Esophagus muscularis mucosa (tissue), 4 donors: ENCODE data around the gene MAVS. TPM values are rescaled to one million over a fixed set of nuclear protein-coding genes. Genes with fewer than 3 reads are reported as not detected.
"Not testable (repeated sequence)": the region's sequence is repeated elsewhere in the genome, so short reads cannot be mapped to it uniquely, and the experiment has no call there.

Source experiments
- DNase-seq: peaks from one replicate; pipeline ENCODE4 v3.0.0-alpha.2; 2017; ENCODE audit errors: extremely low spot score
- H3K27ac ChIP-seq, 4 donors: fragments of 200-600 bp; sonication (generic); replicated peaks in 1 of 4; 1 replicate in 3 of 4; 2 replicates in 1 of 4; pipeline ENCODE4 v1.5.1; 2016 to 2019; ENCODE audit warnings: mild to moderate bottlenecking in 1 of 4
- H3K27me3 ChIP-seq, 4 donors: fragments of 200-600 bp; sonication (generic); one replicate each; pipeline versions ENCODE4 v1.5.1 to v1.6.0; 2016 to 2019
- H3K36me3 ChIP-seq, 4 donors: fragments of 200-600 bp; sonication (generic); one replicate each; pipeline ENCODE4 v1.5.1; 2016 to 2019
- H3K4me1 ChIP-seq, 4 donors: fragments of 200-600 bp; sonication (generic); one replicate each; pipeline ENCODE4 v1.5.1; 2016 to 2019
- H3K4me3 ChIP-seq, 4 donors: fragments of 200-600 bp; sonication (generic); 1 replicate in 2 of 4; 2 replicates in 2 of 4; pipeline ENCODE4 v1.5.1; 2016 to 2019; ENCODE audit warnings: mild to moderate bottlenecking in 4 of 4, moderate library complexity in 1 of 4
- H3K9me3 ChIP-seq, 4 donors: fragments of 200-600 bp; sonication (generic); 1 replicate in 3 of 4; 2 replicates in 1 of 4; pipeline ENCODE4 v1.5.1; 2016 to 2019
- CTCF ChIP-seq, 3 experiments: fragments of 200-600 bp in 2 of 3; fragments of 450-650 bp in 1 of 3; sonication (generic) in 2 of 3; IDR thresholded peaks; one replicate each; pipeline ENCODE4 v1.5.1; 2017 to 2019; ENCODE audit warnings: antibody characterized with exemption in 3 of 3, mild to moderate bottlenecking in 2 of 3, moderate library complexity in 1 of 3
- EP300 ChIP-seq: sonication (generic); formaldehyde crosslinking; IDR thresholded peaks from one replicate; pipeline ENCODE4 v1.6.1; 2017; ENCODE audit warnings: antibody characterized with exemption
- POLR2A ChIP-seq: fragments of 450-650 bp; IDR thresholded peaks from one replicate; pipeline ENCODE4 v1.6.1; 2017; ENCODE audit warnings: antibody characterized with exemption, moderate library complexity, mild to moderate bottlenecking, low read depth
- POLR2AphosphoS5 ChIP-seq, 2 donors: sonication (generic); formaldehyde crosslinking; IDR thresholded peaks; one replicate each; pipeline ENCODE4 v1.6.1; 2017; ENCODE audit warnings: antibody characterized with exemption in 2 of 2
- WGBS: methylation state at CpG from one replicate; pipeline ENCODE4 v1.1.5; 2018; 5-methylcytosine and 5-hydroxymethylcytosine counted together
- intact Hi-C: fragments of 100-400 bp; cut with DNase I; formaldehyde crosslinking; loops from one replicate; pipeline ENCODE4 v1.15.1; 2023
- total RNA-seq, 4 donors: library from RNA; depleted of rRNA; stranded (reverse); fragments of >200 nt; gene quantifications; one replicate each; pipeline versions ENCODE4 v1.1.0 to v1.2.1, GENCODE V29; 2016

The MAVS gene
- total RNA-seq, 4 donors from 2014 or later: 34.6 to 56.1 (median 42.8) TPM

GRCh38 chr20:3902446-3902845, 55.8 kb downstream of the MAVS start:
- H3K4me1 ChIP-seq: peaks cover 37 to 83% (median 78%) of the 10 kb centered on the region in 4 donors
- 90% methylated on average over 5 of the region's 5 CpGs for WGBS
- intact Hi-C loops: loop anchor here (1.0 kb wide), 1 partner anchor 14 kb away; no protein-coding TSS in a partner anchor
- peak overlapping the region; percentile 15 to 47 (median 24) for H3K27ac ChIP-seq
- no peaks in the 10 kb centered on the region for H3K9me3 ChIP-seq
- no peak overlapping the region for H3K4me3 ChIP-seq
- no peaks in the 10 kb centered on the region for H3K27me3 ChIP-seq
- no peaks in the 10 kb centered on the region for H3K36me3 ChIP-seq
- TF ChIP-seq CTCF (IDR thresholded peaks at IDR 0.05) (no peak), EP300 (no peak), POLR2A (no peak), POLR2AphosphoS5 (IDR thresholded peaks at IDR 0.05) (no peak)
- no peak for DNase-seq

GRCh38 chr20:3904224-3904623, 57.6 kb downstream of the MAVS start:
- Histone ChIP-seq H3K4me3 (no peak overlapping the region), H3K27me3 (no peaks in the 10 kb centered on the region), H3K36me3 (peaks cover 4 to 16% (median 15%) of the 10 kb centered on the region in 4 donors), H3K9me3 (no peaks in the 10 kb centered on the region), H3K27ac (no peak overlapping the region), H3K4me1 (peaks cover 41 to 82% (median 64%) of the 10 kb centered on the region in 4 donors)
- WGBS: 66% methylated on average over 2 of the region's 2 CpGs
- no peak for TF ChIP-seq POLR2A
- TF ChIP-seq EP300: no peak
- TF ChIP-seq POLR2AphosphoS5 (IDR thresholded peaks at IDR 0.05): no peak
- TF ChIP-seq CTCF (IDR thresholded peaks at IDR 0.05): no peak
- intact Hi-C loops: no loop called here
- no peak for DNase-seq

GRCh38 chr20:3904857-3905256, 58.2 kb downstream of the MAVS start:
- intact Hi-C loops: no loop called here
- WGBS: 80% methylated on average over 5 of the region's 5 CpGs
- H3K9me3 ChIP-seq: no peaks in the 10 kb centered on the region
- peaks cover 9 to 23% (median 22%) of the 10 kb centered on the region in 4 donors for H3K36me3 ChIP-seq
- TF ChIP-seq POLR2A: no peak
- TF ChIP-seq CTCF (IDR thresholded peaks at IDR 0.05): no peak
- TF ChIP-seq EP300: no peak
- no peak for TF ChIP-seq POLR2AphosphoS5 (IDR thresholded peaks at IDR 0.05)
- no peak overlapping the region for H3K4me3 ChIP-seq
- H3K27me3 ChIP-seq: no peaks in the 10 kb centered on the region
- peaks cover 41 to 79% (median 57%) of the 10 kb centered on the region in 4 donors for H3K4me1 ChIP-seq
- no peak overlapping the region for H3K27ac ChIP-seq
- DNase-seq: no peak

- DNase-seq, H3K27ac ChIP-seq, H3K9me3 ChIP-seq, H3K4me3 ChIP-seq, H3K27me3 ChIP-seq, intact Hi-C loops: not testable (repeated sequence)
- Histone ChIP-seq H3K4me1 (peaks cover 26 to 58% (median 36%) of the 10 kb centered on the region in 4 donors), H3K36me3 (peaks cover 18 to 44% (median 40%) of the 10 kb centered on the region in 4 donors)
- 91% methylated on average over 17 of the region's 17 CpGs for WGBS
Measured at GRCh38 chr20:3906744-3907721, 60.4 kb downstream of the MAVS start.

- Histone ChIP-seq H3K4me1 (peaks cover 17 to 46% (median 24%) of the 10 kb centered on the region in 4 donors), H3K4me3 (no peak overlapping the region), H3K27me3 (no peaks in the 10 kb centered on the region), H3K27ac (no peak overlapping the region), H3K9me3 (no peaks in the 10 kb centered on the region), H3K36me3 (peaks cover 30 to 61% (median 55%) of the 10 kb centered on the region in 4 donors)
- 93% methylated on average over 4 of the region's 4 CpGs for WGBS
- DNase-seq: no peak
- intact Hi-C loops: no loop called here
- TF ChIP-seq CTCF (IDR thresholded peaks at IDR 0.05): no peak
- no peak for TF ChIP-seq POLR2A
- TF ChIP-seq EP300: no peak
- no peak for TF ChIP-seq POLR2AphosphoS5 (IDR thresholded peaks at IDR 0.05)
Measured at GRCh38 chr20:3908667-3909066, 62.0 kb downstream of the MAVS start.
